SK-N-SH (cell line): ENCODE results near the gene RIPOR2. TPM values are rescaled to one million over a fixed set of nuclear protein-coding genes. Genes with fewer than 3 reads are reported as not detected.
A peak's percentile ranks its signal among the peaks of the same experiment; 100 is the strongest.

ENCODE experiments used
- CTCF ChIA-PET: fragments of 300-600, 350-600 bp; formaldehyde crosslinking; extraction: SDS; loops from one replicate; lab custom pipeline; 2021; lab: Yijun Ruan, JAX
- POLR2A ChIA-PET: fragments of 350-600 bp; sonication (Branson Sonifier 250); formaldehyde crosslinking; extraction: SDS; loops from one replicate; lab custom pipeline; 2020; ENCODE audit warnings: antibody characterized with exemption, inconsistent platforms; lab: Yijun Ruan, JAX
- DNase-seq: peaks from one replicate; pipeline ENCODE4 v3.0.0; 2012
- H2AFZ ChIP-seq: fragments of 200-600 bp; sonication (generic); 2 replicates; pipeline ENCODE4 v1.8.1; 2016; ENCODE audit warnings: antibody characterized with exemption, mild to moderate bottlenecking, low read depth
- H3F3A ChIP-seq: fragments of 200-600 bp; sonication (generic); replicated peaks from 2 replicates; pipeline ENCODE3; 2016; ENCODE audit warnings: antibody characterized with exemption, mild to moderate bottlenecking; ENCODE audit not compliant: insufficient read depth
- H3K27ac ChIP-seq, 2 experiments: fragments of 200-500 bp in 1 of 2; fragments of 200-600 bp in 1 of 2; sonication (Bioruptor generic) in 1 of 2; sonication (generic), shearing (Covaris generic) in 1 of 2; 2 replicates each; pipeline versions ENCODE4 v1.5.1 to v1.6.1; 2014 to 2016; ENCODE audit warnings: low read depth in 2 of 2, inconsistent platforms in 1 of 2, low read length in 1 of 2, mild to moderate bottlenecking in 1 of 2, mixed read lengths in 1 of 2
- H3K27me3 ChIP-seq: fragments of 200-600 bp; sonication (generic), shearing (Covaris generic); 2 replicates; pipeline ENCODE4 v1.6.1; 2016; ENCODE audit warnings: mixed run types; ENCODE audit not compliant: insufficient read depth
- H3K36me3 ChIP-seq, 2 experiments: fragments of 200-500 bp in 1 of 2; fragments of 200-600 bp in 1 of 2; sonication (Bioruptor generic) in 1 of 2; sonication (generic) in 1 of 2; replicated peaks in 1 of 2; 2 replicates each; pipeline versions ENCODE3 to v1.5.1; 2014 to 2016; ENCODE audit warnings: low read length in 1 of 2, mild to moderate bottlenecking in 1 of 2; ENCODE audit not compliant: insufficient read depth in 2 of 2, control insufficient read depth in 1 of 2
- H3K4me1 ChIP-seq, 2 experiments: fragments of 200-500 bp in 1 of 2; fragments of 200-600 bp in 1 of 2; sonication (Bioruptor generic) in 1 of 2; sonication (generic), shearing (Covaris generic) in 1 of 2; 2 replicates each; pipeline versions ENCODE4 v1.5.1 to v1.6.1; 2014 to 2016; ENCODE audit warnings: low read depth in 1 of 2, low read length in 1 of 2, mixed run types in 1 of 2; ENCODE audit not compliant: insufficient read depth in 2 of 2, control insufficient read depth in 1 of 2
- H3K4me2 ChIP-seq: fragments of 200-600 bp; sonication (generic), shearing (Covaris generic); 2 replicates; pipeline ENCODE4 v1.6.1; 2017; ENCODE audit warnings: mixed run types
- H3K4me3 ChIP-seq, 2 experiments: fragments of 200-500 bp in 1 of 2; fragments of 200-600 bp in 1 of 2; sonication (Bioruptor generic) in 1 of 2; sonication (generic), shearing (Covaris generic) in 1 of 2; 2 replicates each; pipeline versions ENCODE4 v1.5.1 to v1.8.1; 2014 to 2016; ENCODE audit warnings: low read depth in 2 of 2, inconsistent platforms in 1 of 2, low read length in 1 of 2, mild to moderate bottlenecking in 1 of 2, mixed read lengths in 1 of 2, moderate library complexity in 1 of 2
- H3K79me2 ChIP-seq: fragments of 200-600 bp; sonication (generic); 2 replicates; pipeline ENCODE4 v1.8.1; 2017; ENCODE audit warnings: mild to moderate bottlenecking; ENCODE audit not compliant: insufficient read depth
- H3K9ac ChIP-seq: fragments of 200-600 bp; sonication (generic); 2 replicates; pipeline ENCODE4 v1.6.1; 2017; ENCODE audit warnings: mixed run types
- H3K9me2 ChIP-seq: fragments of 200-600 bp; sonication (generic); 2 replicates; pipeline ENCODE4 v1.6.1; 2017; ENCODE audit warnings: mixed run types
- H3K9me3 ChIP-seq: fragments of 200-600 bp; sonication (generic); 2 replicates; pipeline ENCODE4 v1.6.1; 2017; ENCODE audit warnings: mixed run types, mild to moderate bottlenecking, moderate library complexity
- H4K20me1 ChIP-seq: fragments of 200-600 bp; sonication (generic); 2 replicates; pipeline ENCODE4 v1.6.1; 2017; ENCODE audit warnings: mild to moderate bottlenecking, mixed run types; ENCODE audit not compliant: insufficient read depth
- ELF1 ChIP-seq: IDR thresholded peaks from 2 replicates; pipeline ENCODE4 v1.4.0; 2012
- FOSL2 ChIP-seq: IDR thresholded peaks from 2 replicates; pipeline ENCODE4 v1.4.0; 2012; ENCODE audit warnings: low read depth, mild to moderate bottlenecking, moderate library complexity, borderline replicate concordance
- FOXJ3 ChIP-seq: sonication (generic); formaldehyde crosslinking; IDR thresholded peaks from 2 replicates; pipeline ENCODE4 v1.5.1; 2020; ENCODE audit warnings: mild to moderate bottlenecking, missing genetic modification reagents
- IRF3 ChIP-seq: fragments of 150-350 bp; IDR thresholded peaks from 2 replicates; pipeline ENCODE4 v1.6.1; 2016; ENCODE audit warnings: mild to moderate bottlenecking, low read depth, low read length
- JUND ChIP-seq: IDR thresholded peaks from 2 replicates; pipeline ENCODE4 v1.4.0; 2012
- MEF2A ChIP-seq: IDR thresholded peaks from 2 replicates; pipeline ENCODE4 v1.4.0; 2012; ENCODE audit warnings: low read depth, borderline replicate concordance
- NFIC ChIP-seq: IDR thresholded peaks from 2 replicates; pipeline ENCODE4 v1.4.0; 2012; ENCODE audit warnings: borderline replicate concordance
- PBX3 ChIP-seq: IDR thresholded peaks from 2 replicates; pipeline ENCODE4; 2012
- RCOR1 ChIP-seq: fragments of 150-350 bp; IDR thresholded peaks from 2 replicates; pipeline ENCODE4 v1.6.1; 2017; ENCODE audit warnings: antibody characterized with exemption, low read length
- RFX5 ChIP-seq: IDR thresholded peaks from 2 replicates; pipeline ENCODE4 v1.6.1; 2012; ENCODE audit warnings: mild to moderate bottlenecking, improper control_type of control experiment, low read length
- RXRA ChIP-seq: IDR thresholded peaks from 2 replicates; pipeline ENCODE4 v1.4.0; 2012; ENCODE audit warnings: low read depth, mild to moderate bottlenecking, borderline replicate concordance
- SMC3 ChIP-seq: IDR thresholded peaks from 2 replicates; pipeline ENCODE4 v1.6.1; 2012; ENCODE audit warnings: low read depth, low read length, improper control_type of control experiment
- TCF12 ChIP-seq: IDR thresholded peaks from 2 replicates; pipeline ENCODE4 v1.4.0; 2012
- TEAD4 ChIP-seq: IDR thresholded peaks from 2 replicates; pipeline ENCODE4 v1.4.0; 2012; ENCODE audit warnings: mild to moderate bottlenecking, borderline replicate concordance; ENCODE audit not compliant: insufficient read depth
- whole genome bisulfite sequencing: methylation state at CpG from one replicate; pipeline ENCODE4 v1.1.6; 2017; ENCODE audit warnings: low lambda C conversion rate; 5-methylcytosine and 5-hydroxymethylcytosine counted together
- polyA plus RNA-seq, 3 experiments: library from polyadenylated mRNA; depleted of rRNA; stranded (reverse); fragments of >200 nt; gene quantifications; 2 replicates each; pipeline ENCODE4 v1.2.3, GENCODE V29; 2012
- TF ChIP-seq, protein P1 (sequence below): IDR thresholded peaks from 2 replicates; pipeline ENCODE4 v1.6.1; 2012; ENCODE audit warnings: mild to moderate bottlenecking, low read depth, low read length, moderate library complexity

RIPOR2 gene
- polyA plus RNA-seq, 1 of the 3 experiments (the other 2 are of a cell fraction): 0.05 TPM

DNA sequence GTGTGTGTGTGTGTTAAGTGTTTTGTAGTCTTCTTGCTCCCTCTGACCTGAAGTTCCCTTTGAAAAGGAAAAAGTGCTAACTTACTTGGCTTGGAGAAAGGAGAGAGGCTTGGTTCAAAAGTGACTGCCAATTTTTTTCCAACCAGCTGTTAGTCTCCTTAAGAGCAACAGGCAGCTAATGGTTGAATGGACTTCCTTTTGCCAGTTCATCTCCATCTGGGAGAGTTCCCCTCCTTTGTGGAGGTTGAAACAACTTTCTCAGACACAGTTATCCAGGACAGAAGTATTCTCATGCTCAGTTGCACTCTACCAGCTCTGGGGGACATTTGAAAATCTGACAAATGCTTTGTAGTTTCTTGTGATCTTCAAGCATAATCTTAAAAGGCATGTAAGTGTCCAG lies 4.5 kb downstream of the RIPOR2 start:
- DNase-seq: no peak

GRCh38 chr6:24930431-24930871 lies 5.3 kb downstream of the RIPOR2 start:
- no peak; the same call in 1 of the 2 replicates for TF ChIP-seq NFIC
- peak; percentile 46; the same call in 1 of the 2 replicates for TF ChIP-seq RXRA
- TF ChIP-seq, protein P1, sequence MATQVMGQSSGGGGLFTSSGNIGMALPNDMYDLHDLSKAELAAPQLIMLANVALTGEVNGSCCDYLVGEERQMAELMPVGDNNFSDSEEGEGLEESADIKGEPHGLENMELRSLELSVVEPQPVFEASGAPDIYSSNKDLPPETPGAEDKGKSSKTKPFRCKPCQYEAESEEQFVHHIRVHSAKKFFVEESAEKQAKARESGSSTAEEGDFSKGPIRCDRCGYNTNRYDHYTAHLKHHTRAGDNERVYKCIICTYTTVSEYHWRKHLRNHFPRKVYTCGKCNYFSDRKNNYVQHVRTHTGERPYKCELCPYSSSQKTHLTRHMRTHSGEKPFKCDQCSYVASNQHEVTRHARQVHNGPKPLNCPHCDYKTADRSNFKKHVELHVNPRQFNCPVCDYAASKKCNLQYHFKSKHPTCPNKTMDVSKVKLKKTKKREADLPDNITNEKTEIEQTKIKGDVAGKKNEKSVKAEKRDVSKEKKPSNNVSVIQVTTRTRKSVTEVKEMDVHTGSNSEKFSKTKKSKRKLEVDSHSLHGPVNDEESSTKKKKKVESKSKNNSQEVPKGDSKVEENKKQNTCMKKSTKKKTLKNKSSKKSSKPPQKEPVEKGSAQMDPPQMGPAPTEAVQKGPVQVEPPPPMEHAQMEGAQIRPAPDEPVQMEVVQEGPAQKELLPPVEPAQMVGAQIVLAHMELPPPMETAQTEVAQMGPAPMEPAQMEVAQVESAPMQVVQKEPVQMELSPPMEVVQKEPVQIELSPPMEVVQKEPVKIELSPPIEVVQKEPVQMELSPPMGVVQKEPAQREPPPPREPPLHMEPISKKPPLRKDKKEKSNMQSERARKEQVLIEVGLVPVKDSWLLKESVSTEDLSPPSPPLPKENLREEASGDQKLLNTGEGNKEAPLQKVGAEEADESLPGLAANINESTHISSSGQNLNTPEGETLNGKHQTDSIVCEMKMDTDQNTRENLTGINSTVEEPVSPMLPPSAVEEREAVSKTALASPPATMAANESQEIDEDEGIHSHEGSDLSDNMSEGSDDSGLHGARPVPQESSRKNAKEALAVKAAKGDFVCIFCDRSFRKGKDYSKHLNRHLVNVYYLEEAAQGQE: no peak
- 0 out of 2 replicates have a peak, but pooled peaks have one; percentile 13 for TF ChIP-seq PBX3
- no peak for TF ChIP-seq IRF3
- TF ChIP-seq FOSL2: no peak
- no peak for TF ChIP-seq TEAD4
- peak; percentile 29 for TF ChIP-seq TCF12
- 0 out of 2 replicates have a peak, but pooled peaks have one; percentile 27 for TF ChIP-seq MEF2A
- no peak for TF ChIP-seq ELF1
- TF ChIP-seq RFX5: no peak
- TF ChIP-seq, all 33 proteins: peak for 4
- no peaks in the 10 kb centered on the region for H3K27me3 ChIP-seq
- WGBS: 47% methylated on average over 2 of the region's 2 CpGs
- no peaks in the 10 kb centered on the region for H4K20me1 ChIP-seq
- no peaks in the 10 kb centered on the region for H3K9me3 ChIP-seq
- H3K4me2 ChIP-seq: peak overlapping the region; percentile 31; the same call in 1 of the 2 replicates
- no peak overlapping the region for H3K9ac ChIP-seq
- no peaks in the 10 kb centered on the region for H3K9me2 ChIP-seq
- CTCF ChIA-PET: no interaction called here
- H3K27ac ChIP-seq: peak overlapping the region in 1 of 2 experiments; percentile 46; a peak in 2 of 4 replicates
- POLR2A ChIA-PET: no interaction called here
- H3K4me1 ChIP-seq: peaks cover 9 to 26% of the 10 kb centered on the region in 2 experiments; a peak in 3 of 4 replicates
- H3K79me2 ChIP-seq: no peaks in the 10 kb centered on the region
- H3K36me3 ChIP-seq: no peaks in the 10 kb centered on the region
- peaks cover 16% of the 10 kb centered on the region for H3F3A ChIP-seq
- no peak for DNase-seq
- no peak overlapping the region for H3K4me3 ChIP-seq
- no peak overlapping the region for H2AFZ ChIP-seq

More for the DNA sequence above, 4.5 kb downstream of the RIPOR2 start:
- Histone ChIP-seq H3K79me2 (no peaks in the 10 kb centered on the region), H3K27me3 (no peaks in the 10 kb centered on the region), H3K9me2 (no peaks in the 10 kb centered on the region), H3F3A (peaks cover 16% of the 10 kb centered on the region), H3K9me3 (no peaks in the 10 kb centered on the region), H2AFZ (no peak overlapping the region), H4K20me1 (no peaks in the 10 kb centered on the region), H3K9ac (no peak overlapping the region), H3K4me2 (no peak overlapping the region), H3K27ac (peak overlapping the region in 1 of 2 experiments; percentile 46; a peak in 1 of 4 replicates), H3K4me1 (peaks cover 9 to 26% of the 10 kb centered on the region in 2 experiments; a peak in 3 of 4 replicates), H3K36me3 (no peaks in the 10 kb centered on the region), H3K4me3 (no peak overlapping the region)
- POLR2A ChIA-PET: no interaction called here
- CTCF ChIA-PET: interaction anchor here (1.0 kb wide), 1 partner anchor 60 kb away, joined by 3 read pairs; no protein-coding TSS in a partner anchor
- TF ChIP-seq RCOR1 (no peak), JUND (no peak), SMC3 (no peak), FOXJ3 (no peak)
